ENCODE data around the gene KRTAP10-9. TPM values are rescaled to one million over a fixed set of nuclear protein-coding genes. Genes with fewer than 3 reads are reported as not detected.
"Not testable (repeated sequence)": the region's sequence is repeated elsewhere in the genome, so short reads cannot be mapped to it uniquely, and the experiment has no call there.

The KRTAP10-9 gene
- total RNA-seq, 1 experiment from 2014 or later, result not detected

DNA sequence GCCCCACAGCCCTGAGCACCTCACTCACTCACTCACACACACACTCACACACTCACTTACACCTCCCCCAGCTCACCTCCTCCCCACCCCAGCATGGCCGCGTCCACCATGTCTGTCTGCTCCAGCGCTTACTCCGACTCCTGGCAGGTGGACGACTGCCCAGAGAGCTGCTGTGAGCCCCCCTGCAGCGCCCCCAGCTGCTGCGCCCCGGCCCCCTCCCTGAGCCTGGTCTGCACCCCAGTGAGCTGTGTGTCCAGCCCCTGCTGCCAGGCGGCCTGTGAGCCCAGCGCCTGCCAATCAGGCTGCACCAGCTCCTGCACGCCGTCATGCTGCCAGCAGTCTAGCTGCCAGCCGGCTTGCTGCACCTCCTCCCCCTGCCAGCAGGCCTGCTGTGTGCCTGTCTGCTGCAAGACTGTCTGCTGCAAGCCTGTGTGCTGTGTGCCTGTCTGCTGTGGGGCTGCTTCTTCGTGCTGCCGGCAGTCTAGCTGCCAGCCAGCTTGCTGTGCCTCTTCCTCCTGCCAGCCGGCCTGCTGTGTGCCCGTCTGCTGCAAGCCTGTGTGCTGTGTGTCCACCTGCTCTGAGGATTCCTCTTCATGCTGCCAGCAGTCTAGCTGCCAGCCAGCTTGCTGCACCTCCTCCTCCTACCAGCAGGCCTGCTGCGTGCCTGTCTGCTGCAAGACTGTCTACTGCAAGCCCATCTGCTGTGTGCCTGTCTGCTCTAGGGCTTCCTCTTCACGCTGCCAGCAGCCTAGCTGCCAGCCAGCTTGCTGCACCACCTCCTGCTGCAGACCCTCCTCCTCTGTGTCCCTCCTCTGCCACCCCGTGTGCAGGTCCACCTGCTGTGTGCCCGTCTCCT lies 19.7 kb downstream of the KRTAP10-9 start, which contains the start of gene KRTAP10-11:
Gene KRTAP10-11 (plus strand): TSS at position 49 of the 856 bp plus-strand sequence. CDS start 45 bp downstream, at position 94.
- H3K9ac ChIP-seq (ENCODE audit: low read length); H3K4me1 ChIP-seq (ENCODE audit: low read length); H3K9me2 ChIP-seq (replicated peaks; ENCODE audit: insufficient read depth, low read length); H3K36me3 ChIP-seq (ENCODE audit: insufficient read depth, low read length); H3K4me3 ChIP-seq (ENCODE audit: low read length); H3K4me2 ChIP-seq (ENCODE audit: low read depth, low read length, poor library complexity, severe bottlenecking); H3K9me3 ChIP-seq (ENCODE audit: low read length); H4K20me1 ChIP-seq (ENCODE audit: insufficient read depth, low read depth, low read length); H3K27ac ChIP-seq (ENCODE audit: low read length); DNase-seq; H3K27me3 ChIP-seq (ENCODE audit: low read length); H2AFZ ChIP-seq (ENCODE audit: low read length); H3K79me2 ChIP-seq (ENCODE audit: low read length): not testable (repeated sequence)

DNA sequence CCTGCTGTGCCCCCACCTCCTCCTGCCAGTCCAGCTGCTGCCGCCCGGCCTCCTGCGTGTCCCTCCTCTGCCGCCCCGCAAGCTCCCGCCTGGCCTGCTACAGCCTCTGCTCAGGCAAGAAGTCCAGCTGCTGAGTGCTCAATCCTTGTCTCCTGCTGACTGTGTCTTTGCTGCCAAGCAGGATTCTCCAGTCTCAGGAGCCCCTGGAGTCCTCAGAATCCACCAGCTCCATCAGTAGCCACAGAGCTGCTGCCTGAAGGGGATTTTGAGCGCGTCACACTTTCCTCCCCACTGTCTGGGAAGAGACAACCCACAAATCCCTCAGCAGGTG lies 20.3 kb downstream of the KRTAP10-9 start:
- no peaks in the 10 kb centered on the region for H3K36me3 ChIP-seq (ENCODE audit: insufficient read depth, low read length)
- H3K4me1 ChIP-seq (ENCODE audit: low read length), result no peaks in the 10 kb centered on the region
- H3K9me3 ChIP-seq (ENCODE audit: low read length), result peaks cover 5% of the 10 kb centered on the region; the same call in 1 of the 2 replicates
- H3K9ac ChIP-seq (ENCODE audit: low read length), result no peak overlapping the region
- no peak for DNase-seq
- H3K27ac ChIP-seq (ENCODE audit: low read length), result no peak overlapping the region
- H3K27me3 ChIP-seq (ENCODE audit: low read length), result no peaks in the 10 kb centered on the region
- no peaks in the 10 kb centered on the region for H3K9me2 ChIP-seq (replicated peaks; ENCODE audit: insufficient read depth, low read length)
- no peaks in the 10 kb centered on the region for H3K79me2 ChIP-seq (ENCODE audit: low read length)
- H4K20me1 ChIP-seq (ENCODE audit: insufficient read depth, low read depth, low read length), result no peaks in the 10 kb centered on the region
- H3K4me2 ChIP-seq (ENCODE audit: low read depth, low read length, poor library complexity, severe bottlenecking), result no peak overlapping the region
- H3K4me3 ChIP-seq (ENCODE audit: low read length), result no peak overlapping the region
- H2AFZ ChIP-seq (ENCODE audit: low read length), result no peak overlapping the region

DNA sequence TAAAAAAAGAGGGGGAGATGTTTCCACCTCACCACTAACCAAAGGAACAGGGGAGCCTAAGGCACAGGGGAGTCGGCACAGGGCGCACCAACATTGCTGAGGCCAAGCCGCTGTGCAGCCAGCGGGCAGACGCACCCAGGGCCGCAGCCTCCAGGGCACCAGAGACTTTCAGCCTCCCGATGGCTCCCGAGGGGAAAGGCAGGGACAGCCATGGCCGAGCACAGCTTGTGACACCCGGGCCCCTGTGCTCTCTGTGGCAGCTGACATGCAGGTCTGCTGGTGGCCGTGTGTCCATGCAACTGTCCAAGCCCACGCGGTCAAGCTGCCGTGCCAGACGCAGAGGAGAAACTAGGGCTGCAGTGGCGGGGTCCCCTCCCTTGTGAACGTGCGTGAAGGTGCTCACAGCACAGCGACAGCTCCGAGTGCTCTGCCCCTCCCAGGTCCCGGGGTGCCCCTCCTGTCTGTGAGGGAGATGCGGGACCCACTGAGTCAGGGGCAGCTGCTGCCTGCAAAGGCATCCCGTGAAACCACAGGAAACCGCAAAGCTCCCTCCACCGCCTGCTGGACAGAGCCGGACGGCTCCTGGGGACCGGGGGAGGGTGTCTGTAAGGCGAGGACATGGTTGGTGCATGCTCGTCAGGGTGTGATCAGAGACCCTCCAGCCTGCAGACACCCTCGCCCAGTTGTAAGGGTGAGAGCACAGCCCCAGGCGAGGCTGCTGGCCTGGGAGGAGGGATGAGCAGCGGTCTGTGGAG lies 21.8 kb downstream of the KRTAP10-9 start:
- Histone ChIP-seq H3K4me3 (ENCODE audit: low read length) (no peak overlapping the region), H3K4me1 (ENCODE audit: low read length) (no peaks in the 10 kb centered on the region), H3K27ac (ENCODE audit: low read length) (no peak overlapping the region), H2AFZ (ENCODE audit: low read length) (no peak overlapping the region), H3K27me3 (ENCODE audit: low read length) (no peaks in the 10 kb centered on the region), H3K9me2 (replicated peaks; ENCODE audit: insufficient read depth, low read length) (no peaks in the 10 kb centered on the region), H3K4me2 (ENCODE audit: low read depth, low read length, poor library complexity, severe bottlenecking) (no peak overlapping the region), H3K9ac (ENCODE audit: low read length) (no peak overlapping the region), H3K36me3 (ENCODE audit: insufficient read depth, low read length) (no peaks in the 10 kb centered on the region), H4K20me1 (ENCODE audit: insufficient read depth, low read depth, low read length) (no peaks in the 10 kb centered on the region), H3K9me3 (ENCODE audit: low read length) (peaks cover 5% of the 10 kb centered on the region; the same call in 1 of the 2 replicates), H3K79me2 (ENCODE audit: low read length) (no peaks in the 10 kb centered on the region)
- no peak for DNase-seq

DNA sequence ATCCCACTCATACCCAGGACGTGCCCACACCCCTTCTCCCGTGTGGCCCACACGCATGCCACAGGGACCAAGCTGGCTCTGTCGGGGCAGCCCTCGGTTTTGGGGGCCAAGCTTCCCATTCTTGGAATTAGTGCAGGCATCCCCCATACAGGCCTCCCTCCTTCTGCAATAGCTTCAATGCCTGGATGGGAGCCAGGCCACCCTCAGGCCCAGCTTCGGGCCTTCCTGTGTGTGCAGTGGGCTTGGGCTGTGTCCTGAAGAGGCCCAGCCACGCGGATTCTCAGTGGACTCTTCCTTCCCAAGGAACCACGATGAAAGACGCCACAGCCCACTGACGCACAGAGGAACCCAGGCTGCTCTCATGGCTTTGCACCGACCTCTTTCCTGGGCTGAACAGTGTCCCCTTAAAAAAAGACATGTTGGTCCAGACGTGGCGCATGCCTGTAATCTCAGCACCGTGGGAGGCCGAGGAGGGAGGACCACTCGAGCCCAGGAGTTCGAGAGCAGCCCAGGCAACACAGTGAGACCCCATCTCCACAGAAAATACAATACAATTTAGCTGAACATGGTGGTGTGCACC lies 22.7 kb downstream of the KRTAP10-9 start:
- no peak for DNase-seq
- Histone ChIP-seq H2AFZ (ENCODE audit: low read length) (no peak overlapping the region), H3K9me3 (ENCODE audit: low read length) (peaks cover 5% of the 10 kb centered on the region; the same call in 1 of the 2 replicates), H3K4me2 (ENCODE audit: low read depth, low read length, poor library complexity, severe bottlenecking) (no peak overlapping the region), H3K79me2 (ENCODE audit: low read length) (no peaks in the 10 kb centered on the region), H3K4me3 (ENCODE audit: low read length) (no peak overlapping the region), H3K27me3 (ENCODE audit: low read length) (no peaks in the 10 kb centered on the region), H3K9me2 (replicated peaks; ENCODE audit: insufficient read depth, low read length) (no peaks in the 10 kb centered on the region), H3K9ac (ENCODE audit: low read length) (no peak overlapping the region), H4K20me1 (ENCODE audit: insufficient read depth, low read depth, low read length) (no peaks in the 10 kb centered on the region), H3K36me3 (ENCODE audit: insufficient read depth, low read length) (no peaks in the 10 kb centered on the region), H3K27ac (ENCODE audit: low read length) (no peak overlapping the region), H3K4me1 (ENCODE audit: low read length) (no peaks in the 10 kb centered on the region)

DNA sequence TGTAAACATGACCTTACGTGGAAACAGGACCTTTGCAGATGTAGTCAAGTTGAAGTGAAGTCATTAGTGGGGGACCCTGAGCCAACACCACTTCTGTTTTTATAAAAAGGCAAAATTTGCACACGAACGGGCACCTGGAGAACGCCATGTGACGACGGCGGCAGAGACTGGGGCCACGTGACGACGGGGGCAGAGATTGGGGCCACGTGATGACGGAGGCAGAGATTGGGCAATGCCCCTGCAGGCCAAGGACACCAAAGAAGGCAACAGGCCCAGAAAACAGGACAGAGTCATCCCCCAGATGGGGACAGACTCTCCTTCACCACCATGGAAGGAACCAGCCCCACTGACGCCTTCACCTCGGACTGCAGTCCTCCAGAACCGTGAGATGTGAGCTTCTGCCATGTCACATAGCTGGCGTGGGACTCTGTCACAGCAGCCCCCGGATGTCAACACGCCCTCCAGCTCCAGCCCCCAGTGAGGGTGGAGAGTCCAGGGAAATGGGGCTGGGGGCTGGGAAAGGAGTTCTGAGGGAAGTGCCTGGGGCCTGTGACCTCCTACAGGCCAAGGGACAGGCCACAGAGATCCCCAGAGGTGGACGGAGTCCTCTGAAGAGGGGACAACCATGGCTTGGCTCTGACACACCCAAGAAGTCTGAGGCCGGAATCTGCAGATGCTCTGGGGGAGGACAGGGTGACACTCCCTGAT lies 23.5 kb downstream of the KRTAP10-9 start:
- H3K79me2 ChIP-seq (ENCODE audit: low read length), result no peaks in the 10 kb centered on the region
- H3K4me1 ChIP-seq (ENCODE audit: low read length), result no peaks in the 10 kb centered on the region
- no peak overlapping the region for H3K4me2 ChIP-seq (ENCODE audit: low read depth, low read length, poor library complexity, severe bottlenecking)
- H2AFZ ChIP-seq (ENCODE audit: low read length), result no peak overlapping the region
- no peak for DNase-seq
- H3K9me2 ChIP-seq (replicated peaks; ENCODE audit: insufficient read depth, low read length), result no peaks in the 10 kb centered on the region
- H3K9ac ChIP-seq (ENCODE audit: low read length), result no peak overlapping the region
- H3K9me3 ChIP-seq (ENCODE audit: low read length), result no peaks in the 10 kb centered on the region
- no peak overlapping the region for H3K27ac ChIP-seq (ENCODE audit: low read length)
- no peaks in the 10 kb centered on the region for H4K20me1 ChIP-seq (ENCODE audit: insufficient read depth, low read depth, low read length)
- no peaks in the 10 kb centered on the region for H3K36me3 ChIP-seq (ENCODE audit: insufficient read depth, low read length)
- H3K4me3 ChIP-seq (ENCODE audit: low read length), result no peak overlapping the region
- no peaks in the 10 kb centered on the region for H3K27me3 ChIP-seq (ENCODE audit: low read length)

DNA sequence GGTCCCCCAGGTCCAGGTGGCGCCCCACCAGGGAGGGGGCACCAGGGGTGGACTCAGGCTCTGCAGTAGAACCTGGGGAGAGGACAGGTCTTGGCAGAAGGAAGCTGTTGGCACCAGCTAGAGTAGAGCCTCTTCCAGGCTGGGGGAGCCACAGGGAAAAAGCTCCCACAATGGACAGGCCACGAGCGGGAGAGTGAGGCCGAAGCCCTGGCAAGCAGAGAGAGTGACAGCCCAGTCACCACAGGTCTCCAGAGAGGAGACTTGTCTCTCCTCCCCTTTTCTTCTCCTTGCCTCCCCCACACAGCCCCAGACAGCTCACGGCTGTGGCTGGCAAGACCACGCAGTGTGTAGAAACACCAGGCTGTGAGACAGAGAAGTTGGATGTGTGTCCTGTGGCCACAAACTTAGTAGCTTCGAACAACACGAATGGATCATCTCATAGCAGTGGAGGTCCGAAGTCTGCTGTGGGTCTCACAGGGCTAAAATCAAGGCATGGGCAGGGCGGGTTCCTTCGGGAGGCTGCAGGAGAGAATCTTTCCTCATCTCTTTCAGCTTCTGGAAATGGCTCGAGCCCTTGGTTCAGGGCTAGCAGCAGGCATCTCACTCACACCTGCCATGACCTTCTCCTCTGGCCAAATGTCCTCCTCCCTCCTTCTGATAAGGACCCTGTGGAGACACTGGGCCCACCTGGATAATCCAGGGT lies 24.2 kb downstream of the KRTAP10-9 start:
- Histone ChIP-seq H3K79me2 (ENCODE audit: low read length) (no peaks in the 10 kb centered on the region), H3K9me2 (replicated peaks; ENCODE audit: insufficient read depth, low read length) (no peaks in the 10 kb centered on the region), H3K27ac (ENCODE audit: low read length) (no peak overlapping the region), H3K9ac (ENCODE audit: low read length) (no peak overlapping the region), H3K4me2 (ENCODE audit: low read depth, low read length, poor library complexity, severe bottlenecking) (no peak overlapping the region), H3K9me3 (ENCODE audit: low read length) (no peaks in the 10 kb centered on the region), H3K27me3 (ENCODE audit: low read length) (no peaks in the 10 kb centered on the region), H4K20me1 (ENCODE audit: insufficient read depth, low read depth, low read length) (no peaks in the 10 kb centered on the region), H3K36me3 (ENCODE audit: insufficient read depth, low read length) (no peaks in the 10 kb centered on the region), H3K4me3 (ENCODE audit: low read length) (no peak overlapping the region), H2AFZ (ENCODE audit: low read length) (no peak overlapping the region), H3K4me1 (ENCODE audit: low read length) (no peaks in the 10 kb centered on the region)
- no peak for DNase-seq

DNA sequence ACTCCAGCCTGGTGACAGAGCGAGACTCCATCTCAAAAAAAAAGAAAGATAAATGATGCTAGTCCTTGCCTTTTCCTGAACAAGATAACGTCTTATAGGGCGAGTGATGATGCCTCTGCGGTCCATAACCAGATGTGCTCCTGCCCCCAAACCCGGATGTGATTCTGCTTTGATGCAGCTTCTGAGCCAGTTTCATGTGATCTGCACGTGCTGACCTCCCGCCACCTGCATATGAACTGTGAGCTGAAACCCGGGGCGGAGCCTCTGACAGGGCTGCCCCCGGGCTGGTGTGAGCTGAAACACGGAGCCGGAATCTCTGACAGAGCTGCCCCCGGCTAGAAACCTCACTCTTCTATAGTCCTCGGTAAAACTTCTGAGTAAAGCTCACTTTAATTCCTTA lies 26.2 kb downstream of the KRTAP10-9 start:
- H2AFZ ChIP-seq (ENCODE audit: low read length), result no peak overlapping the region
- no peaks in the 10 kb centered on the region for H3K9me3 ChIP-seq (ENCODE audit: low read length)
- no peak overlapping the region for H3K9ac ChIP-seq (ENCODE audit: low read length)
- no peaks in the 10 kb centered on the region for H4K20me1 ChIP-seq (ENCODE audit: insufficient read depth, low read depth, low read length)
- no peaks in the 10 kb centered on the region for H3K27me3 ChIP-seq (ENCODE audit: low read length)
- H3K9me2 ChIP-seq (replicated peaks; ENCODE audit: insufficient read depth, low read length), result no peaks in the 10 kb centered on the region
- H3K36me3 ChIP-seq (ENCODE audit: insufficient read depth, low read length), result no peaks in the 10 kb centered on the region
- no peak for DNase-seq
- H3K4me2 ChIP-seq (ENCODE audit: low read depth, low read length, poor library complexity, severe bottlenecking), result no peak overlapping the region
- no peak overlapping the region for H3K27ac ChIP-seq (ENCODE audit: low read length)
- H3K4me3 ChIP-seq (ENCODE audit: low read length), result no peak overlapping the region
- H3K79me2 ChIP-seq (ENCODE audit: low read length), result no peaks in the 10 kb centered on the region
- no peaks in the 10 kb centered on the region for H3K4me1 ChIP-seq (ENCODE audit: low read length)

All from Karpas-422 (cell line).